GM21526 (cell line): ENCODE results near the gene KLF6.
A peak's percentile ranks its signal among the peaks of the same experiment; 100 is the strongest.

Experiments used
- ATAC-seq: cut with Tn5 transposase; IDR thresholded peaks from one replicate; pipeline ENCODE4 v1.9.1; 2021; ENCODE audit warnings: moderate library complexity; ENCODE audit not compliant: unreplicated experiment, low FRiP score

KLF6 gene

DNA sequence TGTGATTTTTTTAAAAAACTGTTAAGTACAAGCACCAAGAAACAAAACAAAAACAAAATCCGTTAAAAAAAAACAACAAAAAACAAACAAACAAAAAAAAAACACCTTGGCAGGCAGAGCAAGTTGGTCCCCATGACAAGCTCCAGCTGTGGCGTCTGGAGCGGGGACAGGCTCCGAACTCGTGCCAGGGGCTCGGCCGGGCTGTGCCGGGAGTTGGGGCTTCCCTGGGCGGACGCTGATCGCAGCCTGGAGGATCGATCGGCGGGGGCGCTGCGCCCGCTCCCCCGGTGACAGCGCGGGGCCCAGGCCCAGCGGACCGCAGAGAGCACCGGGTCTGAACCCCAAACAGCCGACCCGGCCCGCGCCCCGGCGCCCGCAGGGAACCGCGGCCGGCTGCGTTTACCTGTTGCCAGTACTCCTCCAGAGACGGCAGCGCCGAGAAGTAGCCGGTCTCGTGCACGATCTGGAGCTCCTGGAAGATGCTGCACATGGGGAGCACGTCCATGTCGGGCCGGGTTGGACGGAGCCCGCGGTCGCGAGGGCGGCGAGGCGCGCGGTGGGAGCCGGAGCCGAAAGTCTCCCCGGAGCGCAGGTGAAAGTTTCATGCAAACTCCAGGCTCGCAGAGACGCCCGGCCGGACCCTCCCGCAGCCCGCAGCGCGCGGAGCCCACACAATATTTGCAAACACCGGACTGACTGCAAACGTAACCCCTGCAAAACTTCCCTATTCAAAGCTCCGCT, at the start of gene KLF6:
TSS of gene KLF6 (minus strand) at position 700 of the 741 bp plus-strand sequence. CDS start at position 505, 195 bp downstream.
- ATAC-seq, result peak; percentile 11

DNA sequence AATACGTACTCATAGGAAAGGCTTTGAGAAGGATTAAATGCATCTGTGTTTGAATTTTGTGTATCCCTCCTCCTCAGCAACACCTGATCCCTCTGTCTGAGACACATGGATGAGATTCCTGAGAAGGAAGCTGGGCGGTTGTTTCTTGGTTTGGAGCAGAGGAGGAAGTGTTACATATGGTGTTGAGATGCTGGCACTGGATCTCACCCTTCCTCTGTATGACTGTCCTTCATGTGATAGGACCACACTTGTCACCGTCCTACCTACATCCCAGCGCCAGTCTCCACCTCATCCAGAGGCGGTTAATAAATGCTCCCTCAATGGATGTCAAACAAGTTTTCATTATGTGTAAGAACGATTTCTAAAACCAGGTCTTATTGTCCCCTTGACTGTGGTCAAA, 49.4 kb upstream of the KLF6 start:
- ATAC-seq, result no peak

- ATAC-seq, result no peak
Measured at GRCh38 chr10:3833046-3833445, 48.0 kb upstream of the KLF6 start.

- ATAC-seq, result peak; percentile 55
Measured at GRCh38 chr10:3832022-3832786, 47.2 kb upstream of the KLF6 start.

GRCh38 chr10:3831608-3832007, 46.6 kb upstream of the KLF6 start:
- no peak for ATAC-seq

- ATAC-seq, result no peak
Measured at GRCh38 chr10:3830946-3831345, 45.9 kb upstream of the KLF6 start.

GRCh38 chr10:3829156-3830050, 44.4 kb upstream of the KLF6 start:
- ATAC-seq, result no peak

DNA sequence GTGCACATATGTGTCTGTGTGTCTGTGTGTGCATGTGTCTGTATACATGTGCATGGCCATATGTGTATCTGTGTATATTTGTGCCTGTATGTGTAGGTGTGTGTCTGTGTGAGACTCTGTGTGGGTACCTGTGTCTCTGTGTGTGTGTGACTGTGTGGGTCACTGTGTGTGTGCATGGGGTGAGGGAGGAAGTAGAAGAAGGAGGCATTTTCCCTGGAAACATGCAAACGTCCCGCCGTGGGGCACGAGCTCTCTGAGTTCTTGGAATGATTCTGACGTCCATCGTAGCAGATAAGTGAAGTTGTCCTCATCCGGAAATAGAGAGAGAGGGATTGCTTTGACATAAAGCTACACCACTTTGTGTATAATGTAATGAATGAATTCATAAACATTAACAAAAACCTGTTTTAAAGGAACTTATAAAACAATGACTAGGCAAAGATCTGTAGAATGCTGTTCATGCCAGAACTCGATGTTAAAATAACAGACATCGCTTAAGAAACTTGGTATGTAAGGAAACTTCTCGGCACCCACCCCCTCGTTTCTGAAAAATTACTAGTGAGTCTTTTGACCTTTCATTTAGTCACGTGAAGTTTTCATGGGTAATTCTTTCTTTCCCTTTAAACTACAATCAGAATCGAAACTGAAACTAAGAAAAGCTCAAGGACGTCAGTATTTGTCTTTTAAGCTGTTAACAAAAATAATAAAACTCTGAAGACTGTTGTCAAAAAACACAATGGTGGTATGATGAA, 43.6 kb upstream of the KLF6 start:
- ATAC-seq, result no peak

GRCh38 chr10:3827768-3828403, 42.9 kb upstream of the KLF6 start:
- no peak for ATAC-seq

GRCh38 chr10:3827266-3827665, 42.3 kb upstream of the KLF6 start:
- no peak for ATAC-seq

DNA sequence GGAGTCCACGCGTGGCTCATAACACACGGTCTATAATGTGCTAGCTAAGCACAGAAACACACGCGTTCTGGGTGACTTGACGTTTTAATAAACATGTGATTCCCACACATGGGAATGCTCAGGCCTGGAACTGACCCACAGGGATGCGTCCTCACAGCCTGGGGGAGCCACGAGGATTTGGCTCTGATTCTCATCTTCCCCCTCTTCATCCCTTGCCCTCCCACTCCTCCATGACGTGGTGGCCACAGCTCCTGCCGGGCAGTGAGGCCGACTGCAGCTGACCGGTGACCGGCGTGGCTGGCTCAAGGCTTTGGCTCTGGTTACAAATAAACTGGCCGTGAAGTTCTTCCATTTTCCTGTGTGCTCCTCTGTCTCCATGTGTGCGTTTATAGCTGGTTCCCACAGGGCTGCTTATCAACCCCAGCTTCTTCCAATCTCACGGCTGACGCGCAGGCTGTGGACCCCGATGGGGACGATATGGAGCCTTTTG, 40.9 kb upstream of the KLF6 start:
- ATAC-seq, result no peak

DNA sequence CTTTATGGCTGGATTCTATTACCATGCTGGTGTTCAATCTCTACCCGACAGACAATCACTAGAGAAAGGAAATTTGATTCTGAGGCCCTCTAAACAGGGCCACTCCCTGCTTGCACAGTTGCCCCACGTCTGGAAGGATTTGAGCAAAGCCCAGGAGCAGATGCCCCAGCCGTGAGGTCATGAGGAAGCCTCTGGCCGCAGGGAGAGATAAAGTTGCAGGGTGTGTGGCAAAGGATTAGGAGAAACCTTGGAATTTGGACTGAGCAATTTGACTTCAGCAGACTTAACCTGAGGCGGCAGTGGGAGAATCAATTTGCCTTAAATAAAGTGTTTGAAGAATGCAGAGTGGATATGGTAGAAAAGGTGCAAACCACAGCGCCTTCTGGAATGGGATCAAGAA, 40.2 kb upstream of the KLF6 start:
- no peak for ATAC-seq

DNA sequence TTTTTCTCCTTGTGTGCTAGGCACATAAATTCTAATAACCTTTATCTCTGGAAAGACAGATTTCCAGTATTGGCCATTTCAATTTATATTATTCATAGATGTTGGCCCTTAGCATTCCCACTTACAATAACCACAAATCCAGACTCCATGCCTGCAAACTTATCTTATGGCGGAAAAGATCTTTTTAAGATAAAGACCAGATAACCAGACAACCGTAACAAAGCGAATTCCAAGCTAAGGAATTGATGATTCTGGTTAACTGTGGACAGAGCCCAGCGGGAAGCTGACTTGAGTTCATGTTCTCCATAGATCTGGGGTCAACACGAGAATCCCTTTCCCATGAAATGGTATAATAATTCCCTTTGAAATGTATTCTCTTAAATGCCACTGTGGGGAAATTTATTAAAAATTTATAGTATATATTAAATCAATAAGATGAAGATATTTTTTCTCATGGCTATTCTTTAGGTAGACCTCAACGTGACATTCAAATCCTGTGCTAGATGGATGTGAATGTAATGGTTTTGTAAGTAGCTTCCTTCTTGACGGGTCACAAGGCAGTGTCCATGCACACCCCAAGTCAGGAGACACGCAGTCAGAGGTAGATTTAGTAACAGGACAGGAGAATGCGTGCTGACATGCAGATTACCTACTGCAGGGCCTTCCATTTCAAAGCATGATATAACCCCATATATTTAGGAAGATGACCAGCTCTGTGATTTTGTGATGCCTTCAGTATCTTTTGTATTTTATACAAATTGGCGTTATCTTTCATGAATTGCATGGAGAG, 37.7 kb upstream of the KLF6 start:
- no peak for ATAC-seq

DNA sequence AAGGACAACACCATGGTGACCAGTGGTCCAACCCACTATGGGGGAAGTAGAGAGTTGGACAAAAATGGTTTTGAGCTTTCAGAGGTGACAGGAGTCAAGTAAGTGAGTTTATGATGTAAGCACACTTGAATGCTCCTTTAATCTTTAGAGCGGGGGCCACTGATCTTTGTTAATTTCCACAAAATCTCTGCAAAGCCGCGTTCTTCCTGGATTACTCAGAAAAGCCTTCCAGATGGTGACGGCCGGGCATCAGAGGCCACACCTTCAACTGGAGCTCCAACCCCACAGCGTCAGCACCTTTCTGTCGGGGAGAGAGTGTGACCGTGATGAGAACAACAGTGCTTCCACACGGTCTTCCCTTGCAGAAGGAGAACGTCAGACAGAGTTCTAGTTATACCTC, 35.2 kb upstream of the KLF6 start:
- no peak for ATAC-seq

DNA sequence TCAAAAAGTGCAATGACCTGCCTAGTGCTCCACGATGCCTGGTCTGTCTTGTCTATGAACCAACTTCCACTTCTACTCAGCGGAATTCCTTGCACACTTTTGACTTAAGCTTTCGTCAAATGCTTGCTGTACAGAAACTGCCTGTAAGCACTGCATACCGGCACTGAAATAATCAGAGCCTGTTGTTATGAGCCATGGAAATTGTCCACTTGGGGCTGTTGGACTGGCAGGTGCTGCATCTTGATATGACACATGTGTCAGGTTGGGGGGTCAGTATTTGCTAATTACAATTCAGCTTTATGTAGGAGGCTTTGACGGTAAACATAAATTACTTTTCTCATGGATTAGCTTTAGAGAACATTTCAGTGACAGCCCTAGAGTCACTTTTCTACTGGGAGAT, 32.0 kb upstream of the KLF6 start:
- no peak for ATAC-seq

DNA sequence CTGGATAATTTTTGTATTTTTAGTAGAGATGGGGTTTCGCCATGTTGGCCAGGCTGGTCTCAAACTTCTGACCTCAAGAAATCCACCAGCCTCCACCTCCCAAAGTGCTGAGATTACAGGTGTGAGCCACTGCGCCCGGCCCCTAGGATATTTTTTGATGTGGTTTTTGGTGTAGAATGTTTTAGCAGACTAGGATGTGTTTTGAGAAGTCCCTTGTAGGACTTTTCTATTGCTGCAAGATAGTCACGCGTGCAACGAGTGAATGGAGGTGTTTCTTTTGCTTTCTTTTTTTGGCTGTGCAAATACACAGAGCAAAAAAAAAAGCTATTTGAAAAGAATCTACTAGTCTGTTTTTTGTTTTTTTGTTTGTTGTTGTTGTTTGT, 29.8 kb upstream of the KLF6 start:
- no peak for ATAC-seq

DNA sequence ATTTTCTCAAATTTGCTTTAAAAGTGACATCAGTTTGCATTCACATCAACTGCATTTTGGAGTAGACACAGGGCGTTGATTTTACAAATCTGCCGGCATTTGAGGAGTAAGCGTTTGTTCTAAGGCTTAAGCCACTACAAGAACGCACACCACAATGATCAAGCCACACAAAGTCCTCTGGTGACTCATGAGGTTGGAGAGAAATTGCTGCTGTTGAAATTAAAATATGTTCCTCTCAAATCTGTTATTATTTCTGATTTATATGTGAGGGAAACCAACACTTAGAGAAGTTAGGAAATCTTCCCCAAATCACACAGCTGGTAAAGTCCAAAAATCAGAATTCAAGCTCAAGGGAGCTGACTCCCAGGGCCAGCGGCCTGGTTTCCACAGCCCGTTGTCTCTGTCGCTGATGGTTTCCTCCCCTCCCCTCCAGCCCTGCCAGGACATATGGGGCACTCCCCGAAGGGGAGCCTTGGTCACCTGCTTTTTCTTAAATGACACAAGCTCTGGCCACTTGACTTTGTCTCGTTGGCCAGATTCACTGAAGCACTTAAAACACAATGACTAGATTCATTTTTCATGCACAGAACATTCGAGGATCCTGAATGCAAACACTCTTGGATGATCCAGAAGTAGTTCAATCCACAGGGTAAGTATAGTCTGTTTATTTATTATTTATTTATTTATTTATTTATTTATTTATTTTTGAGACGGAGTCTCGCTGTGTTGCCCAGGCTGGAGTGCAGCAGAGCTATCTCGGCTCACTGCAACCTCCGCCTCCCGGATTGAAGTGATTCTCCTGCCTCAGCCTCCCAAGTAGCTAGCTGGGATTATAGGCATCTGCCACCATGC, 29.2 kb upstream of the KLF6 start:
- ATAC-seq, result no peak

DNA sequence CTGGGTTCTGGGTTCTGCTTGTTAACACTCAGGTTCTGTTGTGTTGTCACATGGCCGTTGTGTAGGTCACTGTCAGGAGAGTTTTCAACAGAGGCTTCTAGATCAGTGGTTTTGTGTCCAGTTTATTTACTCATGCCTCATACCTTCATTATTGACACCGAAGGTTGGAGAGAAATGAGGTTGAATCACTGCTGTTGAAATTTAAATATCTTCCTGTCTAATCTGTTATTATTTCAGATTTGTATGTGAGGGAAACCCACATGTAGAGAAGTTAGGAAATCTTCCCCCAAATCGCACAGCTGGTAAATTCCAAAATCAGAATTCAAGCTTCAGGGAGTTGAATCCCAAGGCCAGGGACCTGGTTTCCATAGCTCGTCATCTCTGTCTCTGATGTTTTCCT, 28.3 kb upstream of the KLF6 start:
- no peak for ATAC-seq
